ENCODE measurements around the gene TP53RK.

Gene TP53RK

DNA sequence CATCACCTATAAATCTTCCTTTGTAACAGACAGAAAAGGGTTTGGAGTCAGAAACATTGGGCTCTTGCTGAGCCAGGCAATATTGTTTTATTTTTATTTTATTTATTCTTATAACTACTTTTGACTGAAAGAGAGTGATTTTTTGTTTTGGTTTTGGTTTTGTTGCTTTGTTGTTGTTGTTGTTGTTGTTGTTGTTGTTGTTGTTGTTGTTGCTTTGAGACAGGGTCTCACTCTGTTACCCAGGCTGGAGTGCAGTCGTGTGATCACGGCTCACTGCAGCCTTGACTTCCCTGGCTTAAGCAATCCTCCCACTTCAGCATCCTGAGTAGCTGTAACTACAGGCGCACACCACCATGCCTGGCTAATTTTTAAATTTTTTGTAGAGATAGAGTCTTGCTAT lies 22.9 kb downstream of the TP53RK start:
- peaks cover 4% of the 10 kb centered on the region for H3K27me3 Mint-ChIP-seq (ENCODE audit: low read depth)
- H3K9me3 Mint-ChIP-seq = peaks cover 13% of the 10 kb centered on the region
- TF ChIP-seq, protein P1, sequence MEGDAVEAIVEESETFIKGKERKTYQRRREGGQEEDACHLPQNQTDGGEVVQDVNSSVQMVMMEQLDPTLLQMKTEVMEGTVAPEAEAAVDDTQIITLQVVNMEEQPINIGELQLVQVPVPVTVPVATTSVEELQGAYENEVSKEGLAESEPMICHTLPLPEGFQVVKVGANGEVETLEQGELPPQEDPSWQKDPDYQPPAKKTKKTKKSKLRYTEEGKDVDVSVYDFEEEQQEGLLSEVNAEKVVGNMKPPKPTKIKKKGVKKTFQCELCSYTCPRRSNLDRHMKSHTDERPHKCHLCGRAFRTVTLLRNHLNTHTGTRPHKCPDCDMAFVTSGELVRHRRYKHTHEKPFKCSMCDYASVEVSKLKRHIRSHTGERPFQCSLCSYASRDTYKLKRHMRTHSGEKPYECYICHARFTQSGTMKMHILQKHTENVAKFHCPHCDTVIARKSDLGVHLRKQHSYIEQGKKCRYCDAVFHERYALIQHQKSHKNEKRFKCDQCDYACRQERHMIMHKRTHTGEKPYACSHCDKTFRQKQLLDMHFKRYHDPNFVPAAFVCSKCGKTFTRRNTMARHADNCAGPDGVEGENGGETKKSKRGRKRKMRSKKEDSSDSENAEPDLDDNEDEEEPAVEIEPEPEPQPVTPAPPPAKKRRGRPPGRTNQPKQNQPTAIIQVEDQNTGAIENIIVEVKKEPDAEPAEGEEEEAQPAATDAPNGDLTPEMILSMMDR (IDR thresholded peaks at IDR 0.05; ENCODE audit: unreplicated experiment in 3 of 3) = no peak
- H3K27ac Mint-ChIP-seq = no peak overlapping the region
- peaks cover 26% of the 10 kb centered on the region for H3K36me3 Mint-ChIP-seq (ENCODE audit: low read depth)
- no peak overlapping the region for H3K4me3 Mint-ChIP-seq
- H3K4me1 Mint-ChIP-seq = no peaks in the 10 kb centered on the region

DNA sequence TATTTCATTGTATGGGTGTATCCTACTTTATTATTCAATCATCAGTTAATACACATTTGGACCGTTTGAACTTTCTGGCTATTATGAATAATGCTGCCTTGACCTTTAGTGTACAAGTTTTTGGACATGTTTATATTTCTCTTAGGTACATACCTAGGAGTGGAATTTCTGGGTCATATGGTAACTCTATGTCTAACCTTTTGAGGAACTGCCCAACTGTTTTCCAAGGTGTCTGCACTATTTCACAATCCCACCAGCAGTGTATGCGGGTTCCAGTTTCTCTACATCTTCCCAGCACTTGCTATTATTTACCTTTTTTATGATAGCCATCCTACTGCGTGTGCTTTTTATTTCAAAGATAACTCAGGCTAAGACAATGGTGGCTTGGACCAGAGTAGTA lies 23.6 kb downstream of the TP53RK start:
- no peak overlapping the region for H3K27ac Mint-ChIP-seq
- TF ChIP-seq, protein P1 (IDR thresholded peaks at IDR 0.05; ENCODE audit: unreplicated experiment in 3 of 3) = no peak
- no peak overlapping the region for H3K4me3 Mint-ChIP-seq
- no peaks in the 10 kb centered on the region for H3K4me1 Mint-ChIP-seq
- peaks cover 4% of the 10 kb centered on the region for H3K27me3 Mint-ChIP-seq (ENCODE audit: low read depth)
- H3K9me3 Mint-ChIP-seq = peaks cover 18% of the 10 kb centered on the region
- peaks cover 33% of the 10 kb centered on the region for H3K36me3 Mint-ChIP-seq (ENCODE audit: low read depth)

DNA sequence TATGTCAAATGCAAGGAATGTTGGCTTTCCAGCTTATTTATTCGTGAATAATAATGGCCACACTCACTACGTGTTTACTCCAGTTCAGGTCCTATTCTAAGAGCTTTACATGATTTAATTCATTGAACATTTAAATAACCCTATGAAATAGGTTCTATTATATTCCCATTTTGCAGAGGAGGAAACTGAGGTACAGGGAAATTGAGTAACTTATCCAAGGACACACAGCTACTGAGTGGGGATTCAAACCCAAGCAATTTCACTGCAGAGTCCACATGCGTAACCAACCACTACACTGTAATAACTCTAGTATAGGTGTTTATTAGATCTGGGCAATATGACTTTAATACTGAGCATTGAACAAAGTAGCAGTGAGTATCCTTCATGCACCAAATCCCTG lies 25.7 kb downstream of the TP53RK start:
- H3K27me3 Mint-ChIP-seq (ENCODE audit: low read depth) = peaks cover 4% of the 10 kb centered on the region
- H3K36me3 Mint-ChIP-seq (ENCODE audit: low read depth) = peaks cover 29% of the 10 kb centered on the region
- no peaks in the 10 kb centered on the region for H3K4me1 Mint-ChIP-seq
- no peak overlapping the region for H3K27ac Mint-ChIP-seq
- TF ChIP-seq, protein P1 (IDR thresholded peaks at IDR 0.05; ENCODE audit: unreplicated experiment in 3 of 3) = no peak
- no peak overlapping the region for H3K4me3 Mint-ChIP-seq
- peaks cover 19% of the 10 kb centered on the region for H3K9me3 Mint-ChIP-seq

DNA sequence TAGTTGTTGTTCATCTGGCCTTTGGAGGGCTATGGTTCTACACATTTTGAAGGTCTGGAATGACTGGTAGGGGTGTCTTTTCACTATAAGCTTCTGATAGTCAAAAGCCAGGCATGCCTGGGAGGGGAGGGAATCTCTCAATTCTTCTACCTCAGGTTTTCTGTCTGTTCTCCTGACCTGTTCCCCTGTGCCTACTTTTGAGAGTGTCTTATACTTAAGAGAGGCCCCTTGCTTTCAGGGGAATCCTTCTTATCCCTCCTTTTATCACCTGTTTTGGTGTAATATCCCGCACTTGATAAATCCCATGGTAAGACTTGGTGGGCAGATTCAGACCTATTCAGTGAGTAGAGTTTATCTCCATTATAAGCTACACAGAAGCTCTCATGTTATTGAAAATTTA lies 27.6 kb downstream of the TP53RK start:
- peaks cover 4% of the 10 kb centered on the region for H3K27me3 Mint-ChIP-seq (ENCODE audit: low read depth)
- peaks cover 27% of the 10 kb centered on the region for H3K36me3 Mint-ChIP-seq (ENCODE audit: low read depth)

DNA sequence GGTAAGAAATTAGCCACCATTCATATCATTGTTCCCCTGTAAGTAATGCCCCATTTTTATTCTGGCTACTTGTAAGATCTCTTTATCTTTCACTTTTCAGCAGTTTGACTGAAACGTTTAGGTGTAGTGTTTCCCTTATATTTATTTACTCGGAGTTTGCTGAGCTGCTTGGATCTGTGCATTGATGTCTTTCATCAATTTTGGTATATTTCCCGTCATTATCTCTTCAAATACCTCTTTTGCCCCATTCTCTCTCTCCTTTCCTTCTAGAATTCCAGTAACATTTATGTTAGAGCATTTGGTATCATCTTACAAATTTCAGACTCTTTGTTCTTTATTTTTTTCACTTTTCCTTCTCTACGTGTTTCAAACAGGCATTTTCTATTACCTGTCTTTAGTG lies 28.8 kb downstream of the TP53RK start:
- H3K27me3 Mint-ChIP-seq (ENCODE audit: low read depth) = peaks cover 4% of the 10 kb centered on the region
- no peak overlapping the region for H3K27ac Mint-ChIP-seq
- H3K4me3 Mint-ChIP-seq = no peak overlapping the region
- TF ChIP-seq, protein P1 (IDR thresholded peaks at IDR 0.05; ENCODE audit: unreplicated experiment in 3 of 3) = no peak
- H3K9me3 Mint-ChIP-seq = peaks cover 23% of the 10 kb centered on the region
- peaks cover 27% of the 10 kb centered on the region for H3K36me3 Mint-ChIP-seq (ENCODE audit: low read depth)
- no peaks in the 10 kb centered on the region for H3K4me1 Mint-ChIP-seq

More for the DNA sequence above, 27.6 kb downstream of the TP53RK start:
- H3K4me1 Mint-ChIP-seq = no peaks in the 10 kb centered on the region
- H3K4me3 Mint-ChIP-seq = no peak overlapping the region
- TF ChIP-seq, protein P1 (IDR thresholded peaks at IDR 0.05; ENCODE audit: unreplicated experiment in 3 of 3) = no peak
- H3K9me3 Mint-ChIP-seq = peaks cover 23% of the 10 kb centered on the region
- H3K27ac Mint-ChIP-seq = no peak overlapping the region

DNA sequence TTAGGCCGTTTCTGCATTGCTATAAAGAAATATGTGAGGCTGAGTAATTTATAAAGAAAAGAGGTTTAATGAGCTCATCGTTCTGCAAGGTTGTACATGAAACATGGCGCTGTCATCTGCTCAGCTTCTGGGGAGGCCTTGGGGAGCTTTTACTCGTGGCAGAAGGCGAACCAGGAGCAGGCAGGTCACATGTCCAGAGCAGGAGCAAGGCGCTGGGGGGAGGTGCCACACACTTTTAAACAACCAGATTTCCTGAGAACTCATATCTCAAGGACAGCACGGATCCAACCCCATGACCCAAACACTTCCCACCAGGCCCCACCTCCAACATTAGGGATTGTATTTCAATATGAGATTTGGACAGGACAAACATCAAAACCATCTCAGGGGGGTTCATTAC lies 31.6 kb downstream of the TP53RK start:
- Mint-ChIP-seq H3K4me1 (no peaks in the 10 kb centered on the region), H3K27me3 (ENCODE audit: low read depth) (peaks cover 15% of the 10 kb centered on the region), H3K36me3 (ENCODE audit: low read depth) (peaks cover 27% of the 10 kb centered on the region), H3K9me3 (peaks cover 26% of the 10 kb centered on the region), H3K4me3 (no peak overlapping the region), H3K27ac (no peak overlapping the region)
- TF ChIP-seq, protein P1 (IDR thresholded peaks at IDR 0.05; ENCODE audit: unreplicated experiment in 3 of 3) = no peak
